Measurements from ENCODE around the gene STRIT1. TPM values are rescaled to one million over a fixed set of nuclear protein-coding genes. Genes with fewer than 3 reads are reported as not detected.

Gene STRIT1
- total and polyA plus RNA-seq, 7 donors = 714 to 1,417 (median 1,022) TPM

DNA sequence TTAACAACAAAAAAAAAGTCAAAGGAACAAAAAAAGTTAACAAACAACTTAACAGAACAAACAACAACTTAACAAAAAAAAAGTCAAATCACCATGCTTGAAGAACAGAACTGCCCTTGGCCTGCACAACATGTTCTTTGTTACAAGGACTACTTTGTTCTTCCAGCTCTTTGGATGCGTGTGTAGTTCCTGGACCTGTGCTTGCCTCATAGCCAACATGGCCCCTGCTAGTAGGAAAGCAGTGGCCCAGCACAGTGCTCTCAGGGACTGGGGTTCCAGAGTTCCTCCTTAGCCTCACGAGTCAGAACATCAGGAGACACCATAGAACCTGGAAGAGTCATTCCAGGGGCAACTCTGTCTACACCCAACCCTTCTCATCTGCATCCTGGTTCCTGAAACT is 10.9 kb upstream of the STRIT1 start:
- no peak overlapping the region for H3K27ac ChIP-seq
- H3K9me3 ChIP-seq = no peaks in the 10 kb centered on the region
- H3K4me3 ChIP-seq = no peak overlapping the region
- intact Hi-C loops (cut with DNase I) = no loop called here
- DNase-seq = no peak
- no peaks in the 10 kb centered on the region for H3K27me3 ChIP-seq (ENCODE audit: insufficient read depth in 3 of 3, low read length in 2 of 3)
- WGBS, 3 donors = 63 to 85% (median 80%) methylated on average over 2 of the region's 2 CpGs
- H3K4me1 ChIP-seq = no peaks in the 10 kb centered on the region
- no peaks in the 10 kb centered on the region for H3K36me3 ChIP-seq (ENCODE audit: insufficient read depth in 1 of 2, low read depth in 1 of 2)
- TF ChIP-seq, protein P1, sequence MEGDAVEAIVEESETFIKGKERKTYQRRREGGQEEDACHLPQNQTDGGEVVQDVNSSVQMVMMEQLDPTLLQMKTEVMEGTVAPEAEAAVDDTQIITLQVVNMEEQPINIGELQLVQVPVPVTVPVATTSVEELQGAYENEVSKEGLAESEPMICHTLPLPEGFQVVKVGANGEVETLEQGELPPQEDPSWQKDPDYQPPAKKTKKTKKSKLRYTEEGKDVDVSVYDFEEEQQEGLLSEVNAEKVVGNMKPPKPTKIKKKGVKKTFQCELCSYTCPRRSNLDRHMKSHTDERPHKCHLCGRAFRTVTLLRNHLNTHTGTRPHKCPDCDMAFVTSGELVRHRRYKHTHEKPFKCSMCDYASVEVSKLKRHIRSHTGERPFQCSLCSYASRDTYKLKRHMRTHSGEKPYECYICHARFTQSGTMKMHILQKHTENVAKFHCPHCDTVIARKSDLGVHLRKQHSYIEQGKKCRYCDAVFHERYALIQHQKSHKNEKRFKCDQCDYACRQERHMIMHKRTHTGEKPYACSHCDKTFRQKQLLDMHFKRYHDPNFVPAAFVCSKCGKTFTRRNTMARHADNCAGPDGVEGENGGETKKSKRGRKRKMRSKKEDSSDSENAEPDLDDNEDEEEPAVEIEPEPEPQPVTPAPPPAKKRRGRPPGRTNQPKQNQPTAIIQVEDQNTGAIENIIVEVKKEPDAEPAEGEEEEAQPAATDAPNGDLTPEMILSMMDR (IDR thresholded peaks at IDR 0.05) = no peak
- ATAC-seq = peak in 1 of 4 donors; percentile 40

DNA sequence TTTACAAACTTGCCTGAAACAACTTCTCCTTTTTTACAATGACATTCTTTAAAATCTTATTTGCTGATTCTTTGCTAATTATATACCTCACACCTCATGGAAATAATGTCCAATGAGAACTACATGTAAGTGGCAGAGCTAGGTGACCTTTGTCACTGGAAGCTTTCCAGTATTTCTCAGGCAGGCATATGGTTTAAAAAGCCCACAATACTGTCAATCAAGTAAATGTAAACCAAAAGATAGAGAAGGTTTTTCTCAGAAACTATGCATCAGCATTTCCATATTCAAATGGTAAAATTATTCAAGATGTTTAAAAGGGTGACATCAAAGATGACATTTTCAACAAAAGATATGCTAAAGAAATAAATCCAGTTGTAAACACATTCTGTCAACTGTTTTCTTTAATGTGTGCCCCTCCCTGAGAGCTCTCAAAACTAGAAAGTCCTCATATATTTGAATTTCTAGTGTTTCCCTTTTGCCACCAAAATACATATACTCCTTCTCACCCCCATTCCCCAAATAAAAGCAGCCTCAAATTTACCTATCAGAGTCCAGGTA is 10.1 kb upstream of the STRIT1 start:
- DNase-seq = no peak
- no peak for ATAC-seq
- H3K27me3 ChIP-seq (ENCODE audit: insufficient read depth in 3 of 3, low read length in 2 of 3) = no peaks in the 10 kb centered on the region
- H3K27ac ChIP-seq = no peak overlapping the region
- H3K9me3 ChIP-seq = no peaks in the 10 kb centered on the region
- TF ChIP-seq, protein P1 (IDR thresholded peaks at IDR 0.05) = no peak
- intact Hi-C loops (cut with DNase I) = no loop called here
- no peaks in the 10 kb centered on the region for H3K4me1 ChIP-seq
- no peaks in the 10 kb centered on the region for H3K36me3 ChIP-seq (ENCODE audit: insufficient read depth in 1 of 2, low read depth in 1 of 2)
- no peak overlapping the region for H3K4me3 ChIP-seq

DNA sequence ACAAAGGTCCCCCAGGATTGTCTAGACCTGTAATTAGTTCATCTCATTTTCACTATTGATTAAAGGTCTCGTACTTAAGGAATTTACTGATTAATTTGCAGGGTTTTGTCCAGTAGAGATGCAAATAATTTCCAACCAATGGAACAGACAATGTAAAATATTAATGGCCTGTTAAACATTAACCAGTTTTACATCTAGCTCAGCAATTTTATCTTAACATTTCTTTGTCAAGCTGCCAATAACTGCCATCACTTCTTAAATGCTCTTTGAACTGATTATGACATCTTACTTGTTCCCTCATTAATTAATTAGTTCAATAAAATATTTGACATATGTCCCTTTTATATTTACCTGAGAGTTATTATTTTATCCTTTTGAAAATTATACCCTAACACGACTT is 9.4 kb upstream of the STRIT1 start:
- Histone ChIP-seq H3K27me3 (ENCODE audit: insufficient read depth in 3 of 3, low read length in 2 of 3) (no peaks in the 10 kb centered on the region), H3K36me3 (ENCODE audit: insufficient read depth in 1 of 2, low read depth in 1 of 2) (no peaks in the 10 kb centered on the region), H3K27ac (no peak overlapping the region), H3K9me3 (peaks cover 5% of the 10 kb centered on the region), H3K4me1 (no peaks in the 10 kb centered on the region), H3K4me3 (no peak overlapping the region)
- TF ChIP-seq, protein P1 (IDR thresholded peaks at IDR 0.05) = no peak
- DNase-seq (no peak), ATAC-seq (no peak)
- WGBS, 3 donors = 45 to 89% (median 68%) methylated on average over 2 of the region's 2 CpGs
- intact Hi-C loops (cut with DNase I) = no loop called here

DNA sequence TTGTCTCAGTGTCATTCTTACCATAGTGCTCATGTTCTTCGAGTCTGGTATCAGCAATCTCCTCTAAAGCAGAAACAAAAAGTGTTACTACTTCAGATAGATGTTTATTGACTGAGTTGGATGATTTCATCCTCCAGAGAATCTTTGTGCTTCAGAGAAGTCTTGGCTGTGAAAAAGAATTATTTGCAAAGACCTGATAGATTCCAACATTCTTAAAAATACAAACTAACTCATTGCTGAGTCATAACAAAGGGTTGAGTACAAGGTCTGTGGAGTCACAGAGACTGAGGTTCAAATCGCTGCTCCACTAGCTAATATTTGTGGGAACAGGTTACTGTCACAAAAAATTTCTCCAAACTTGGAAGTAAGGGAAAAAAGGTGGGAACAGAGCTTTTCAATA is 9.0 kb upstream of the STRIT1 start:
- peaks cover 5% of the 10 kb centered on the region for H3K9me3 ChIP-seq
- no peak overlapping the region for H3K27ac ChIP-seq
- DNase-seq (no peak), ATAC-seq (peak in 1 of 4 donors; percentile 46)
- H3K27me3 ChIP-seq (ENCODE audit: insufficient read depth in 3 of 3, low read length in 2 of 3) = no peaks in the 10 kb centered on the region
- intact Hi-C loops (cut with DNase I) = no loop called here
- H3K4me1 ChIP-seq = no peaks in the 10 kb centered on the region
- no peaks in the 10 kb centered on the region for H3K36me3 ChIP-seq (ENCODE audit: insufficient read depth in 1 of 2, low read depth in 1 of 2)
- H3K4me3 ChIP-seq = no peak overlapping the region
- 69 to 75% (median 75%) methylated on average over 2 of the region's 2 CpGs for WGBS, 3 donors
- TF ChIP-seq, protein P1 (IDR thresholded peaks at IDR 0.05) = no peak

DNA sequence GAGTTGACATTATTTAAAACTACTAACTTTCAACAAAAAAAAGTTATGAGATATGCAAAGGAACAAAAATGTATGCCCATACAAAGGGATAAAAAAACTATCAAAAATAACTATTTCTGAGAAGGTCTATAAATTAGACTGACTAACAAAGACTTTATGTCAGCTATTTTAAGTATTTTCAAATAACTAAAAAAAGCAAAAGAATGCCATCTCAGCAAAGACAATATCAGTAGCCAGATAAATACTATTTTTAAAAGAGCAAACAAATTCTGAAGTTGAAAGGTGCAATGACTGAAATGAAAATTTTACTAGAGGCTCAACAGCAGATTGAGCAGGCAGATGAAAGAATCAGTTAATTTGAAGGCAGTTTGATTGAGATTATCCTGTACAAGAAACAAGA is 3.6 kb upstream of the STRIT1 start:
- peaks cover 18% of the 10 kb centered on the region for H3K9me3 ChIP-seq
- intact Hi-C loops (cut with DNase I) = no loop called here
- TF ChIP-seq, protein P1 (IDR thresholded peaks at IDR 0.05) = no peak
- no peaks in the 10 kb centered on the region for H3K4me1 ChIP-seq
- H3K36me3 ChIP-seq (ENCODE audit: insufficient read depth in 1 of 2, low read depth in 1 of 2) = no peaks in the 10 kb centered on the region
- ATAC-seq (no peak), DNase-seq (no peak)
- no peak overlapping the region for H3K27ac ChIP-seq
- no peak overlapping the region for H3K4me3 ChIP-seq
- H3K27me3 ChIP-seq (ENCODE audit: insufficient read depth in 3 of 3, low read length in 2 of 3) = no peaks in the 10 kb centered on the region
